Measurements from ENCODE around the gene LANCL2.
"Not testable (repeated sequence)": the region's sequence is repeated elsewhere in the genome, so short reads cannot be mapped to it uniquely, and the experiment has no call there.

The LANCL2 gene

GRCh38 chr7:55362927-55363326, 2.2 kb upstream of the LANCL2 start:
- DNase-seq (ENCODE audit: low spot score) = no peak

DNA sequence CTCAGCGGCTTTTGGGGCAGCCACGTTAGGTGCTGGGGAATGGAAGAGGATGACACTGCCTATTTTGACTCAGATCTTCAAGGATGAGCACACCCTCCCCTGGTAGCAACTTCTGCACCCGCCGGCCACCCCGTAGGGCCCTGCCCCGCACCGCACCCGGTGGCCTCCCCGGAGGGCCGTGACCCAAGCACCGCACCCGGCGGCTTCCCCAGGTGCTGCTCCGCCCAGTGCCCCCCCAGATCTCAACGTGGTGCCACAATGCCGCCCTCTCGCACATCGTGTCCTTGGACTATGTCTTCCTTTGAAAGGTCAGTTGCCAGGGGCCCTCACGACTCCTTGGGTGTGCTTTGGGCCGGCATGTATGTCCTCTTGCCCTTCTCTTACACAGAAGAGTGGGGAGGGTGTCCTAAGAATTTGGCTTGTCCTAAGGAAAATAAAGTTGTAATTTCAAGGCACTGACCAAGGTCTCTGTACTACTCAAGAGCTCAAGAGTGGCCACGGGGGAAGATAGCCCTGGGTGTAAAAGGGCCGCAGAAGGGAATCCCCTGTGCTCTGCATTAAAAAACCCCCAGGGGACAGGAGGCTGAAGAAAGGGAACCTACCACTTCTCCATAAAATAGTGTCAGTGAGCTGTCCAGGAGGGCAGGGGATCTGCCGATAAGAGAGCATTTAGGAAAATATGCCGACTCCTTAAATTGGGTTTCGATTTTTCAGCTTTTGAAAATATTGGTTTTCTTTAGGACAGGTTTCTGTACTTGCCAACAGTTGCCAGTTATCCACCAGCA, 1.6 kb upstream of the LANCL2 start:
- DNase-seq (ENCODE audit: low spot score) = no peak

GRCh38 chr7:55365675-55366460, 731 bp downstream of the LANCL2 start:
- peak; percentile 91 for DNase-seq (ENCODE audit: low spot score)

- no peak for DNase-seq (ENCODE audit: low spot score)
Observed at GRCh38 chr7:55366461-55367070, 1.4 kb downstream of the LANCL2 start.

GRCh38 chr7:55367283-55367840, 2.2 kb downstream of the LANCL2 start:
- DNase-seq (ENCODE audit: low spot score) = no peak

DNA sequence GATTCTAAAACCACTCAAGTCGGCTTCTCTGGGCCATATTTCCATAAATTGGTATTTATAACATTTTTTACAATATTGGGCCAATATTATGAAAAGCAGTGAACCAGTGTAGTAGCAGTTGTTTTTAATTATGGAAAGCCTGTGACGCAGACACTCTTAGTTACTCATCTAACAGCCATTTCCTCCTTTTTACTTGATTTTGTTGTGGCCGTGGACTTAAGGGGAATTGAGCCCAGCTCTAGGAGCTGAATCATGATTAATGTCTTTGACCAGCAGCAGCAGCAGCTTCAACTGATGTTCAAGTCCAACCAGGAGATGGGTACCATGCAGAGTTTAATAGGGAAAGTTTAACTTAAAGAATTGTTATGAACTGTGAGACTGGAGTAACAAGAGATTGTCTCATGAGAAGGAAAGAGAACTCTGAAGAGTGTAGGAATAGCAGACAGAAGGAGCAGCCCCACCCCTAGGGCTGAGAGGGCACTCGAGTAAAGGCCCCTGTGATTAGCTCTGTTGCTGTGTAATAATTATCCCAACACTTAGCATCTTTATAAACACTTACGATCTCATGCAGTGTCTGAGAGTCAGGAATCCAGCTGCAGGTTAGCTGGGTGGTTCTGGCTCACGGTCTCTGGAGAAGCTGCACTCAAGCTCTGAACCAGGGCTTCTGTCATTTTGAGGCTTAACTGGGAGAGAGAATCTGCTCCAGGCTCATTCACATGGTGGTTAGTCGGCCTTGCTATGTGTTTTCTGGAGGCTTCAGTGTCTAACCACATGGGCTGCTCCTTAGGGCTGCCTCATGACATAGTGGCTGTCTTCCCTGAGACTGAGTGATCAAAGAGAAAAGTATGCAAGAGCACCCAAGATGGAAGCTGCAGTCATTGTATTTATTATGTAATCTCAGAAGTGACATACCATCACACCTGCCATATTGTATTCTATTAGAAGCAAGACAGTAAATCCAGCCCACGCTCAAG, 4.6 kb downstream of the LANCL2 start:
- no peak for DNase-seq (ENCODE audit: low spot score)

DNA sequence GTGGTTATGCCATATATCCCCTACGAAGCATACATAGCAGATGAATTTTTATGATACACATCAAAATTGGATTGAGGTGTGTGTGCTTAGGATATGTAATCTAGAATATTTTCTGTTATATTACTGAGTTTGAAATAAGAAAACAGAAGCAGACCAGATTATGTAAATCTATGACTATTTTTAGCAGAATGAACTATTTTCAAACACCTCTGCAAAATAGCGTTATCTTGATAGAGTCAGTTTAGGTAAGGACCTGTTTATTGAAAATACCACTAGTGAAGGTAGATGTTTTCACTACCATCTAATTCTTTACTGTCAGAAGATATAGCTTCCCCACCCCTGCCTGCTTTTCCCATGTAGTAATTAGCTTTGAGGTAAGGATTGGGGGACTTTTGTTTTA, 9.1 kb downstream of the LANCL2 start:
- no peak for DNase-seq (ENCODE audit: low spot score)

DNA sequence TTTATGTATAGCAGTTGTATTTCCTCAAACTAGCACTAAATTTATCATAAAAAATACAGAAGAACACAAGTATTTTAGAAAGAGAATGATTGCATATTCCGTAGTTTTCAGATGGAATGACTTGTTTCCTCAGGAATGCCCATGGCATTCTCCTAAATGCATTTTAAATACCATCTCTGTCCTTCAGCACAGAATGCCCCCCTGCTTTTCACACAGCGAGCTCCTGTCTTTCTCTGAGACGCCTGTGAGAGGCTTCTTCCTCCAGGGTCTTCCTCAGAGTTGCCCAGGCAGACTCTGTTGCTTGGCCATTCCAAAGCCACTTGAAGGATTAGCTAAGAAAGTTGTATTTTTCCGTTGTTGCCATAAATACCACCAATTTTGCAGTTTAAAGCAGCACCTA, 10.1 kb downstream of the LANCL2 start:
- DNase-seq (ENCODE audit: low spot score) = no peak

DNA sequence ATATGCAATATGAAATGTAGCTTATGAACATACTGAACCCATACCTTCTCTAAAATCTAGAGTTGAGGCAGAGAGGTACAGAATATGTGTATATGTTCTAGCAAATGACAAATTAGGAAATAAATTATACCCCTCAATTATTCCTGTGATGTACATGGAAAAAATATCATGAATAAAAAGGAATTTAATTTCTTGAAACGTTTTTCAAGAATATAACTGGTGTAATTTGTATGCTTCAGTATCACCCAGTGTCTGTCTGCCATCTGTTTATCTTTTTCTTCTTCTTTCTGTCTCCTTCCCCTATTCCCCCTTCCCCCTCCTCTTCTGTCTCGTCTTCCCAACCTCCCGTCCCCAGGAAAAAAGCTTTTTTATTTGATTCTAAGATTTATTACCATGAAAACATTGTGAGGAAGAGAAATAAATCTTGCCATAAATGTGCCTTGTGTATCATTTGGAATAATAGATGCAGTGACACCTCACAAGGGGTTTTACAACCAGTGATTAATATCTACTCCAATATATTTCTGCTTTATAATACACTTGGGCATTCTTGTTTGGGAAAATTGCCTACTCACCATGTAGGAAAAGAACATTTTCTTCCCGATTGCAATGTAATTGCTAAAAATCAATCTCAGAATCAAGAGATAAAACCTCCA, 12.2 kb downstream of the LANCL2 start:
- DNase-seq (ENCODE audit: low spot score) = no peak

GRCh38 chr7:55379285-55379684, 14.1 kb downstream of the LANCL2 start:
- DNase-seq (ENCODE audit: low spot score) = no peak

- no peak for DNase-seq (ENCODE audit: low spot score)
Observed at GRCh38 chr7:55381189-55381588, 16.1 kb downstream of the LANCL2 start.

- no peak for DNase-seq (ENCODE audit: low spot score)
Observed at GRCh38 chr7:55381696-55382095, 16.6 kb downstream of the LANCL2 start.

DNA sequence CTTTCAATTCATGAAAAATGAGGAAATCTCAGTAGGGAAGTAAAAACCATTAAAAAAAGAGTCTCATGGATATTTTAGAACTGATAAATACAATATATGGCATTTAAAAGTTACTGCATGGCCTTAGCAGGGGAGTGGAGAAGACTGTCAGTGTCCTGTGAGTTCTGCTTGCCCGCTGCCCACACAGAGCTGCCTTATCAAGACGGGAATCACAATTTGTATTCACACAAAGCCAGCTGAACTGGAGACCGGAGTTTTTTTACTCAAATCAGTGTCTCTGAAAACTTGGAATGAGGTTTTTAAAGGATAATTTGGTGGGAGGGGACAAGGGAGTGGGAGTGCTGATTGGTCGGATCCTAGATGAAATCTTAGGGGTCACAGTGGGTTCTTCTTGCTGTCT, 17.1 kb downstream of the LANCL2 start:
- no peak for DNase-seq (ENCODE audit: low spot score)

- DNase-seq (ENCODE audit: low spot score) = no peak
Observed at GRCh38 chr7:55386541-55386940, 21.4 kb downstream of the LANCL2 start.

- DNase-seq (ENCODE audit: low spot score) = no peak
Observed at GRCh38 chr7:55387062-55387965, 22.2 kb downstream of the LANCL2 start.

- DNase-seq (ENCODE audit: low spot score) = no peak
Observed at GRCh38 chr7:55396233-55396785, 31.2 kb downstream of the LANCL2 start.

DNA sequence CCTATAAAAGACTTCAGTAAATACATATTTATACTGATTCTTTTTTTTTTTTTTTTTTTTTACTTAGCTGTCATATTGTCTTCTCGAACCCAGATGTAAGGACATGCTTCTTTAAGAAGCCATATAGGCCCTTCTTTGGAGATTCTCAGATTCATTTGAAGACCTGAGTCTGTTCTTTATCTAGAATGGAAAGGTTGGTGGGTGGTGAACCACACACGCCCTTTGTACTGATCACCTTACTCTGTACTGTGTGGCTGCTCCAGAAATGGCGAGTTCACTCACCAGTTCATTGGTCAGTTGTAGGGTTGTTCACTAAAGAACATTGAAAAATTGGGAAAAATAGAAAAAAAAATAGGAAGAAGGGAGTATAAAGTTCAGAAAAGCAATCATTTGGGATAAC, 32.5 kb downstream of the LANCL2 start:
- no peak for DNase-seq (ENCODE audit: low spot score)

DNA sequence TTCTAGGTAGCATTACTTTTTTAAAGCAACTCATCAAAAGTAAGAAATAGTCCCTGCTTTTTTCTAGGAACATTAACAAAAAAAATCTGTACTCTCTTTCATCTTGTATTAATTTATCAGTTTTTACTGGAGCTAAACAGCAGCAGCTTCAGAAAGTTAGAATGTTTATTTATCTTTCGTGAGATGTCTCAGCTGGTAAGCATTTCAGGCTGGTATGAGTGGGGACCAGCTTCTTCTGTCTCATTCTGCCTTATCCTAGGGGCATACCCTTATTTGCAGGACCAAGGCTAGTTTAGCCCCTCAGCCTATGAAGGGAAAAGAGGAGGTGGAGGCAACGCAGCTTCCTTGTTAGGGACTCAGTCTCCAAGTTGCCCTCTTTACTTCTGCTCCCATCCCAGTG, 35.1 kb downstream of the LANCL2 start:
- DNase-seq (ENCODE audit: low spot score) = no peak

DNA sequence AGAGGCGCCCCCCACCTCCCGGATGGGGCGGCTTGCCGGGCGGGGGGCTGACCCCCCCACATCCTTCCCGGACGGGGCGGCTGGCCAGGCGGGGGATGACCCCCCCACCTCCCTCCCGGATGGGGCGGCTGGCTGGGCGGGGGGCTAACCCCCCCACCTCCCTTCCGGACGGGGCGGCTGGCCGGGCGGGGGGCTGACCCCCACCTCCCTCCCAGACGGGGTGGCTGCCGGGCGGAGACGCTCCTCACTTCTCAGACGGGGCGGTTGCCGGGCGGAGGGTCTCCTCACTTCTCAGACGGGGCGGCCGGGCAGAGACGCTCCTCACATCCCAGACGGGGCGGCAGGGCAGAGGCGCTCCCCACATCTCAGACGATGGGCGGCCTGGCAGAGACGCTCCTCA, 37.4 kb downstream of the LANCL2 start:
- DNase-seq (ENCODE audit: low spot score) = not testable (repeated sequence)
